GM18508 (cell line): ENCODE data around the gene WDR74.
"Not testable (repeated sequence)": the region's sequence is repeated elsewhere in the genome, so short reads cannot be mapped to it uniquely, and the experiment has no call there.

Experiments used
- ATAC-seq: cut with Tn5 transposase; IDR thresholded peaks from one replicate; pipeline ENCODE4 v1.9.1; 2021; ENCODE audit warnings: moderate number of reproducible peaks; ENCODE audit not compliant: insufficient read depth, unreplicated experiment

Gene WDR74

DNA sequence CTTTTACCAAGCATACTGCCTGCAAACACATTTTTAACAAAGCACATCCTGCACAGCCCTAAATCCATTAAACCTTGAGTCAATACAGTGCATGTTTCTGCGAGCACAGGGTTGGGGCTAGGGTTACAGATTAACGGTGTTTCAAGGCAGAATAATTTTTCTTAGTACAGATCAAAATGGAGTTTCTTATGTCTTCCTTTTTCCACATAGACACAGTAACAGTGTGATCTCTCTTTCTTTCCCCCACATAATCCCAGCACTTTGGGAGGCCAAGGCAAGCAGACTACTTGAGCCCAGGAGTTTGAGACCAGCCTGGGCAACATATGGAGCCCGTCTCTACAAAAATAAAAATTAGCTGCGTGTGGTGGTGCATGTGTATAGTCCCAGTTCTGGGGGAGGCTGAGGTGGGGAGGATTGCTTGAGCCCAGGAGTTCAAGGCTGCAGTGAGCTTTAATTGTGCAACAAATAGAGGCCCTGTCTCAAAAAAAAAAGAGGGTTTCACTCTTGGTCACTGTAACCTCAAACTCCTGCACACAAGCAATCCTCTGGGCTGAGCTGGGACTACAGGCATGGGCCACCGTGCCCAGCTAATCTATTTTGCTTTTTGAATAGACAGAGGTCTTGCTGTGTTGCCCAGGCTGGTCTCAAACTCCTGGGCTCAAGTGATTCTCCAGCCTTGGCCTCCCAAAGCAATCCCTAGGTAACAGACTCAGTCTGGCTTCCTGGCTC, 21.6 kb upstream of the WDR74 start:
- no peak for ATAC-seq

DNA sequence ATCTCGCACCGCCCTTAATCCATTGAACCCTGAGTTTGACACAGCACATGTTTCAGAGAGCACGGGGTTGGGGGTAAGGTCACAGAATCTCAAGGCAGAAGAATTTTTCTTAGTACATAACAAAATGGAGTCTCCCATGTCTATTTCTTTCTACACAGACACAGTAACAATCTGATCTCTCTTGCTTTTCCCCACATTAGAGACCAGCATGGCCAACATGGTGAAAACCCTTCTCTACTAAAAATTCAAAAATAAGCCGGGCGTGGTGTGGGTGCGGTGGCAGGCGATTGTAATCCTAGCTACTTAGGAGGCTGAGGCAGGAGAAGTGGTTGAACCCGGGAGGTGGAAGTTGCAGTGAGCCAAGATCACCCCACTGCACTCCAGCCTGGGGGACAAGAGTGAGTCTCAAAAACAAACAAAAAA, 19.9 kb upstream of the WDR74 start:
- ATAC-seq: not testable (repeated sequence)

GRCh38 chr11:62858201-62858600, 18.8 kb upstream of the WDR74 start:
- no peak for ATAC-seq

DNA sequence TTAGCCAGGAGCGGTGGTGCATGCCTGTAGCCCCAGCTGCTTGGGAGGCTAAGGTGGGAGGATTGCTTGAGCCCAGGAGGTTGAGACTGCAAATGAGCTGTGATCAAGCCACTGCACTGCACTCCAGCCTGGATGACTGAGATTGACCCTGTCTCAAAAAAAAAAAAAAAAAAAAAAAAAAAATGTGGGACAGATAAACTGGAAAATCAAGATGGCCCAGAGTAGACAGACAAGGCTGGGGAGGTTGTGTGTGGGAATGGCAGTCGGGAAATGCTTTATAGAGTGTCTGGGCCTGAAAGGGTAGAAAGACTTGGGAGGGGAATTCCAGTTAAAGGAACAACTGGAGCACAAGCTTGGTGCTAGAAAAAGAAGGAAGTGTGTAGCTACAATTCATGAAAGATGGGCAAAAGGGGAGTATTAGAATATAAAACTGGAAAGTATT, 18.2 kb upstream of the WDR74 start:
- ATAC-seq: no peak

DNA sequence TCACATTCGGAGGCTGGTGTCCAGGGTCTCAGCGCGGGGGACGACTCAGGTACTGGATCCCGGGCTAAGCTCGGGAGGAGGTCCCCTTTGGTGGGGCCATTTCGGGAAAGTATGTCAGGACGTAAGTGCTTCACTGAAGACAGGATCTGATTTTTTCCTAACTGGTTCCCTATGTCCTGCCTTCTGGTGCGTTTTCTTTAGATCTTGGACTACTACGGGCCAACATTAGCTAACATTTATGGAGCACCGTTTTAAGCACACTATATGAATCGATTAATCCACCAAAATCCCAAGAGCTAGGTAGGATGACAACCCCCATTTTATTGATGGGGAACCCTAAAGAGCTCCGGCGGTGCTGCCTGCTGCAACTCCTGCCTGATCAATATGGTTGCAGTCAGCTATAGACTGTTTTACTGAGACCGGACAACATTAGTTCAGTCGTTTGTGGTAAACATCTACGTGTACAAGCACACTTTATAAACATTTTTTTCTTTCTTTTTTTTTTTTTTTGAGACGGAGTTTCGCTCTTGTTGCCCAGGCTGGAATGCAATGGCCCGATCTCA, 17.0 kb upstream of the WDR74 start:
- no peak for ATAC-seq

DNA sequence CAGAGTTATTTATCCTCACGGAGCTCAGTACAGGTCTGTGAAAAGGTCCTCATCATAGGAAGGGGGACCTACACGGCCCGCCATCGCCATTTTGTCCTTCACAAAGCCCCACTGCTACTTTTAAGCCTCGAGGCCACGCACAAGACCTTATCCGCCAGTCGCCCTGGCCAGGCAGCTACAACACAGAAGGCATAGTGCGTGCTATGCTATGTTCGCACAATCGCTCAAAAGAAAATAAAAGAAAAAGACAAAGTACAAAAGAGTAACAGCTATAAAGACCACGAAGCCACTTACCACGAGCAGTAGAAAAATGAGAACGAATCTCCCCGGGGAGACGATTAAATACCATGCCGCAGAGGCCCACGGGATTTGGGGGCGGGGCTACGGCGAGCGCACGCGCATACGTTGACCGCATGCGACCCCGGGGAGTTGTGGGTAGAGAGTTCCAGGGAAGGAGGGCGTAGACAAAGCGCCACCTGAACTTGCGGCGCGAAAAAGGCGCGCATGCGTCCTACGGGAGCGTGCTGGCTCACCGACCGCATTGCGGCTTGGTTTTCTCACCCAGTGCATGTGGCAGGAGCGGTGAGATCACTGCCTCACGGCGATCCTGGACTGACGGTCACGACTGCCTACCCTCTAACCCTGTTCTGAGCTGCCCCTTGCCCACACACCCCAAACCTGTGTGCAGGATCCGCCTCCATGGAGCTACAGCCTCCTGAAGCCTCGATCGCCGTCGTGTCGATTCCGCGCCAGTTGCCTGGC, 16.4 kb upstream of the WDR74 start:
- peak; percentile 59 for ATAC-seq

DNA sequence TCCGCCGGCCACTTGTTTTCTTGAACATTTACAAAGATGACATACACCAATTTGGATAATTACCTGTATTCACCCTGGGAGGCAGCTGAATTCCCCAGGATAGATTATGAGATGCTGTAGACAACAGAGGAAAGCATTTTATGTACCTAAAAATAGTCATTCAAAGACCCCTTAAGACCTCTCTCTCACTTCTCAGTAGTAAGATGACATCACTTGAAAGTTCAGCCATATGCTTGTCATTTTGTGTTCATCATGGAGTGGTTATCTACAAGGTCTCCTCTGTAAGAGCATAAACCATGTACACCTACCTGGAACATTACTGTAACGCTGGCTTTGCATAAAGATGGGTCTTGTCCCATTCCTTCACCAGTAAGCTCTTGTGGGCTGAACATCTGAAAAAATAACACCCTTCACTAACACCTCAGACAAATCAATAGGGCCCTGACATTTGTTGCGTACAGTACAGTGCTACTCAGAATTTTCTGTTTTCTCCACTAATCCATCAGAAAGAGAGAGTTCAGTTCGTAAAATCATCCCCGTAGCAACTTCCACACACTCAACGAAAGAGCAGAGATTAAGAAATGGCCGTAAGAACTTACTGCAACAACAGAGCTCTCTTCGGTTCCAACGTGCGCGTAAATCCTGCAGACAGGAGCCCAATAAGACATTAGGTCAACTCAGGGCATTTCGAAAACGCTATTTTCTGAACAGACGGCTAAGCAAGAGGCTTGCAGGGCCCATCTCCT, 15.6 kb upstream of the WDR74 start:
- ATAC-seq: no peak

DNA sequence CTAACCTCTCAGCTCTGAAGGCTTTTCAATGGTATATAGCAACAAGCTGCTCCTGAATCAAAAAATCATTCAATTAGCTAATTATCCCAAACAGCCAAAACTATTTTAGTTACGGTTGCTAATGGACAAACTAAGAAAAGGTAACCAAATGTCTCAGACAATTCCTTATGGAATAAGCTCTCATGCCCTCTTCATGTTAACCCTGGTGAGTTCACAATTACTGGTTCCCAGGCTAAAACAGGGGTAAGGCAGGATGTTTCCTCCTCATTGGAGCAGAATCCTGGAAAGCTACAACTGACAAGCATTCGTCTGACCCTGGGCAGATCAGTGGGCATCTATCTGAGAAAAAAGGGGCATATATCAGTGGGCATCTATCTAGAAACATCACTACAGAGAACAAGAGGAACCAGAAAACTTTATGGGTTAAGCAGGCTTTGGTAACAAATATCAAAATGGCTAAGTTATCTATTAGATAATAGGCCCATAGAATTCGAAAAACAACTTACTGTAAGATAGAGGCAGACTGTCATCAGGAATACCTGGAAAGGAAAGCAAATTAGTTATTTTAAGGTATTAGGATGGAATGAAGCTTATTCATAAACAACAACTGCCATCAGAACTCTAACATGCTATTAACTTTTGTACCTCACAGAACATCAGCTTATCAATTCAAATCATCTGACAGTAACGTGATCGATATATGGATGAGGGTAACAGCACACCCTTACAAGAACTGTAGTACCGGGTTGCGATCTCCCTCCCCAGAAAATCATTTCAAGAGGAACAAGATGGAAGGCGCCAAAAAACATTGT, 14.8 kb upstream of the WDR74 start:
- no peak for ATAC-seq

DNA sequence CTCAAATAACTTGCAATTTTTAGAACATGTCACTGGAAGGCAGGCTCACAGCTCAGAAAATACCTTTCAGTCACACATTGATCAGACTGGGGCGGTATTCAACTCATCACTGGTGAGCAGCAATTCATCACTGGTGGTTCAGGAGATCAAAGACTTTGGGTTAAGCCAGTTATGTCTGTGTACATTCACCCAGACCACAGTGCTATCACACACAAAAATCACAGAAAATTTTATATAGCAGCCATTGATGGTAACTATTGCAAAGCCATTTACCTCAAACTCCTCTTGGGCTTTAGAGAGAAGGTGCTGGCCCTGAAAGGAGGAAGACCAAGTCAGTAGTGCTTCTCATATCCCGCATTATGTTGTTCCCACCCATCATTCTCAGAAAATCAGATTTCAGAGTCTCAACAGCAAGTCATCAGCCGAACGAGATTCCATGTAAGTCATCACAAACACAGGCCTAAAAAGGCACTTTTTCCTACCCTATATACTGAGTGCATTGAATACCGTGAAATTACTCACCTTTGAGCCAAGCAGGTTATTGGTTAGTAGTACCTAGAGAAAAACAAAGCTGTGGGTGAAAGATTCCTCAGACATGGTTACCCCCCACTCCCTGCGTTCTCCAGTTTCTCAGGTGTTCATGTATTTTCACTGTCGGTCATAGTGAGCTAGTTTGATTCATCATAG, 14.0 kb upstream of the WDR74 start:
- no peak for ATAC-seq

DNA sequence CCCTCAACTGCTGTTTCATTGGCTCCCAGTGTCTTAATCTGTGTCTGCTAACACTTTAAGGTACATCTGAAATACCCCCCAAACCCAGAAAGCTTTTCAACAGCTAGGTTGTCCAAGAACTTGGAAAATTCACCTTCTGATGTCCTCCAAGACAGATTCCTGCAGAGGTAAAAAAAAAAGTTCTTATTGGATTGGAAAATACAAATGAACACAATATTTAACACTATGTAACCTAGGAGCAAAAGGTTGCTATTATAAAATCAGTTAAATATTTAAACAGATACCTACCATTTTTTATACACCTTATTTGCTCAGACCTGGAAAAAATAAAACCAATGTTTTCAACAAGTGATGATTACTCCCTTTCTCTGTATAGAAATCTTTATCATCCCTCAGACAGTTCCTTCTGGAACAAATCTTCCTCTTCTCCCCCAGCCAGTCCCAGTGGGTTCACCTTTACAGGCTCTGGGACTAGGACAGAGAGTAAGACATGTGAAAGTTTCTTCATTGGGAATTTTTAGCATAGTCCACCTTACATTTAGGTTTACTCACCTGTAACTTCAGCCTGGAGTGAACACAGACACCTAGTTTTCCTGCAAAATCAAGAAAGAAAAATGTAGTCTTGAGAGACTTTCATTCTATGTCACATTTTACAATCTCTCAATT, 13.3 kb upstream of the WDR74 start:
- ATAC-seq: no peak

DNA sequence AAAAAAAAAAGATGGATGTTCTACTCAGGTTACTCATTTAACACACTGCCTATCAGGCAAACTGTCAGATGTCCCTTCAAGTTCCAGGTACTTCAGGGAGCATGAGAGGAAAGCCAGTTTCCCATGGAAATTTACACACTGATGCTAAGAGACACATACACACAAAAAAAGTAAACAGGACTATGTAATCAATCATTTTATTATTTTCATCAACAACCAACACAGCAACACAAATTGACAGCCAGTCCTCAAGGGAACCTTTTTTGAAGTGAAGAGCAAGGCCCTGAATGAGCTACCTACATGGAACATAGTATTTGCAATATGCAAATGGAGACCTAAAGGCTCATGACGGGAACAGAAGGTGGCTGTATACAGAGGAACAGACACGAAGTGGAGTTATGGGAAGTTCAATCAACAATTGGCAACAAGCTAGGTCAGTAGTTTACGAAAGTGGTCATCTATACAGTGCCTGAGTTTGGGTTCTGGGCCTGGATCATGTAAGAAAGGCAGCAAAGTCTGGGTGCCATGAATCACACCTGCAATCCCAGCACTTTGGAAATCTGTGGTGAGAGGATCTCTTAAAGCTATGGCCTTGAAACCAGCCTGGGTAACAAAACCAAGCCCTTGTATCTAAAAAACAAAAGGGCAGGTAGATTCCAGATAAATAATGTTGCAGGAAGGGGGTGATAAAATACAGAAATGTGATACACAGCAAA, 12.6 kb upstream of the WDR74 start:
- no peak for ATAC-seq

GRCh38 chr11:62850911-62851806, 11.8 kb upstream of the WDR74 start:
- no peak for ATAC-seq

DNA sequence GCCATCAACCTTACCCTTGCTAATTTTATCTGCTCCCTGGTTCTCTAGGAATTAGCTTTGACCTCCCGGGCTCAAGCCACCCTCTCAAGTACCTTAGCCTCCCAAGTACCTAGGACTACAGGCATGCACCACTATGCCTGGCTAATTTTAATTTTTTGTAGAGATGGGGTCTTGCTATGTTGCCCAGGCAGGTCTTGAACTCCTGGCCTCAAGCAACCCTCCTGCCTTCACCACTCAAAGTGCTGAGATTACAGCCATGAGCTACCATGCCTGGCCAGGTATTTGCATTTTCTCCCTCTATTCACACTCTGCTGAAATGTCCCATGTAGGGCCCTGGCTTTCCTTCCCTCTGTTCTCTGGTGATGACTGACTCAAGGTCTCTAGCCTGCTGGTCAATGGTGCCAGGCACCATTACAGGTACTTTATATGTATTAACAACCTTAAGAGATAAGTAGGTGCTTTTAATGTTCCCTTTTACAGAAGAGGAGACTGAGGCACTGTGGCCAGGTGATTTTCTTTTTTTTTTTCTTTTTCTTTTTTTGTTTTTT, 8.5 kb upstream of the WDR74 start:
- no peak for ATAC-seq

- no peak for ATAC-seq
Observed at GRCh38 chr11:62846177-62846576, 6.8 kb upstream of the WDR74 start.

- ATAC-seq: no peak
Observed at GRCh38 chr11:62844154-62844553, 4.8 kb upstream of the WDR74 start.

DNA sequence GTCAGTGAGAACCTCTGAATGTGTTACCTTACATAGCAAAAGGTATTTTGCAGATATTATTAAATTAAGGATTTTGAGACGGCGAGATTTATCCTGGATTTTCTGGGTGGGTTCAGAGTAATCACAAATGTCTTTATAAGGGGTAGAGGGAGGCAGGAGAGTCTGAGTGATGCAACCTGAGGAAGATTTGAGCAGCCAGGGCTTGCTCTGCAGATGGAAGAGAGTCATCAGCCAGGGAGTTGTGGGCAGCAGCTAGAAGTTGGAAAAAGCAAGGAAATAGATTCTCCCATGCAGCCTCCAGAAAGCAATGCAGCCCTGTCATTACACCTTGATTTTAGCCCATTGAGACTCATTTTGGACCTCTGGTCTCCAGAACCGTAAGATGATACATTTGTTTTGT, 4.1 kb upstream of the WDR74 start:
- no peak for ATAC-seq

- not testable (repeated sequence) for ATAC-seq
Observed at GRCh38 chr11:62842891-62843290, 3.5 kb upstream of the WDR74 start.
